Measurements from ENCODE around the gene EHD4. TPM values are rescaled to one million over a fixed set of nuclear protein-coding genes. Genes with fewer than 3 reads are reported as not detected.

The EHD4 gene
- total and polyA plus RNA-seq, 9 of the 15 experiments (the other 6 are each of a cell fraction or from before 2014, with no cell fraction given): 0.89 to 10.3 (median 6.4) TPM

- no peak for TF ChIP-seq CHD7 (IDR thresholded peaks at IDR 0.05; ENCODE audit: low read depth, low read length)
- no peak for TF ChIP-seq ELK1 (CRISPR knock-in tag; IDR thresholded peaks at IDR 0.05)
- TF ChIP-seq BCLAF1 (IDR thresholded peaks at IDR 0.05; ENCODE audit: borderline replicate concordance in 1 of 2, control insufficient read depth in 1 of 2, low read depth in 2 of 2, low read length in 1 of 2): no peak
Measured at GRCh38 chr15:41936649-41937567, 35.4 kb downstream of the EHD4 start (continued).

All from K562 (cell line).